Putamen (tissue), 1 donor: ENCODE measurements around the gene MAP4.
A peak's percentile ranks its signal among the peaks of the same experiment; 100 is the strongest.

Experiments used
- DNase-seq: peaks from one replicate; pipeline ENCODE4 v3.0.0-alpha.2; 2016; ENCODE audit warnings: low spot score

The MAP4 gene

GRCh38 chr3:47964740-47965139 is 51.5 kb downstream of the MAP4 start:
- DNase-seq = no peak

DNA sequence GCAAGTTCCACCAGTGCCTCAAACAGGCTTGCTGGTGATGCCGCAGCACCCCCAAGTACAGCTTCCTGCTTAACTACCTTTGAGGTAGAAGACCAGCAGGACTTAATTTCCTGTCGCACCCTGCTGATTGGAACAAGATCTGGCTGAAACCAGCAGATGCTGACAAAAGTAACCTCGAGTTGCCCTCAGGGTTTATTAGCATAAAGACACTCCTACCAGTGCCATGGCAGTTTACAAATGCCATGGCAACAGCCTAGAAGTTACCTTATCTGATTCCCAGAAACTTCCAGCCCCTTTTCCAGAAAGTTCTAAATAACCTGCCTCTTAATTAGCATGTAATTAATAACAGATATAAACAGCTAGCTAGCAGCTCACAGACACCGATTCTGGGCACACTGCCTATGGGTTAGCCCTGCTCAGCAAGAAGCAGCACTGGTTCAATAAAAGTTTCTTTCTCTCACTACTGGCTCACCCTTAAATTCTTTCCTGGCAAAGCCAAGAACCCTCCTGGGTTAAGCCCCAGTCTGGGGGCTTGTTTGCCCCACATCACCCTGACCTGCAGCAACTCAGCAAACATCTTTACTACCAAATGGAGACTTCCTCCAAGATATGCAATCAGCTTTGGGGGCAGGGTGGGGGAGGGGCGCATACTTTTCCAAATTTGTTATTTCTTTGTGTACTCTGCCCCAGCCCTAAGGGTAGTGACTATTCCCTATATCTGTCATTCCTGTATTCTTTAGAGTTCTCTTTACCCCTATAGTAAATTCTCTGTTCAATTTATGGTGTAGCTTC is 54.2 kb downstream of the MAP4 start:
- peak; percentile 13 for DNase-seq

DNA sequence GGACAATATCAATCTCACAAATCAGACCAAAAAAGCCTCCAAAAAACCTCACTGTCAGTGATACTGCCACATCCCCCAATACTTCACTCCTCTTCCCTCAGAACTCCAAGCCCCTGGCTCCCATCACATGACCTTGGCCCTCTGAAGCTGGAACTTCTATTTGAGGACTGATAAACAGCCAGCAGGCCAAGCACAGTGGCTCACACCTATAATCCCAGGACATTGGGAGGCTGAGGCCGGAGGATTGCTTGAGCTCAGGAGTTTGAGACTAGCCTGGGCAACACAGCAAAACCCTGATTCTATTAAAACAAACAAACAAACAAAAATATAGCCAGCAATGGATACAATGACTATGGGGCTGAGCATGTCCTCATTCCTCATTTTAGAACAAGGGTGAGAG is 55.2 kb downstream of the MAP4 start:
- no peak for DNase-seq

DNA sequence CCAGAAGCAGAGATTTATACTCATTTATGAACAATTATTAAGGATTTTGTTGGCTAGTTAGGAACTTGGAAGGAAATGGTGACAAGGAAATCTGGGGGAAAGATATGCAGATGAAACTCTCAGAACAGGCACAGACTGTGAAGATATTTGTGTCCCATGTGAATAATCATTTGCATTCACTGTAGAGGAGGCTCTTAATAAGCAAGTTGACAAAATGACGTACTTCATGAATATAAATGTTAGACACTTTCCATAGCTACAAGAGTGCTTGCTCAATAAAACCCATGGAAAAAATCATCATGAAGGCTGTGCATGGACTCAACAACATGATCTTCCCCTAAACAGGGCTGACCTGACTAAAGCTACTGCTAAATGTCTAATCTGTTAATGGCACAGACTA is 59.7 kb downstream of the MAP4 start:
- DNase-seq = no peak

DNA sequence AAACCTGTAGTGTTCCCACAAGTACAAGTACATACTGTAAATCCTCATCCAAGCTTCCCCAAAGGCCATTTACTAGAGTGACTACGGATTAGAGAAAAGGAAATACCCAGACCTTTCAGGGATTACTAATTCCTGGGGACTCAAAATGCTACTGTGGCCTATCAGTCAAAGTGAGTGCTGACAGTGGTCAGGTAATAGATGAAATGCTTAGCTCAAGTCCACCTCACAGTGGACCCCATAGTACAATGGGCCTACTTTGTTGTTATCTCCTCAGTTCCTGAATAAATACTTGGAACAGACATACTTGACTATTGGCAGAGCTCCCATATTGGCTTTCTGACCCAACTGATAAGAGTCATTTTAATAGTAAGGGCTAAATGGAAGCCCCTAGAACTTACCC is 61.6 kb downstream of the MAP4 start:
- DNase-seq = no peak

- no peak for DNase-seq
Observed at GRCh38 chr3:47950453-47951169, 65.6 kb downstream of the MAP4 start.

DNA sequence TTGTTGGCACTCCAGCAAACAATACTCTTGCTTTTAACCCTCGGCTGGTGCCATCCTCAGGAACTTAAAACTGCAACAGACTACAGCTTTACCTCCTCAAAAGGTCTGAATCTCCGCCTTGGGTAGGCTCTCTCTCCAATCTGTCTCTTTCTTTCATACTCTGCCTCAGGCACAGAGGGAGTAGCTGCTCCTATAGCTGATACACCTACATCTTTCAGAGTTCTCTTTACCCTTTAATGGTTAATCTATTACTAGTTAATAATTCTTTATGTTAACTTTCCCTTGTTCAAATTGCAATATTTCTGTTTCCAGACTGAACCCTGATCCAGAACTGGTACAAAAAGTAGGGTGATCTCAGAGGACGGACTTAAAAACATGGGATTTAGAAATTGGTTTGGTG is 66.2 kb downstream of the MAP4 start:
- DNase-seq = no peak

DNA sequence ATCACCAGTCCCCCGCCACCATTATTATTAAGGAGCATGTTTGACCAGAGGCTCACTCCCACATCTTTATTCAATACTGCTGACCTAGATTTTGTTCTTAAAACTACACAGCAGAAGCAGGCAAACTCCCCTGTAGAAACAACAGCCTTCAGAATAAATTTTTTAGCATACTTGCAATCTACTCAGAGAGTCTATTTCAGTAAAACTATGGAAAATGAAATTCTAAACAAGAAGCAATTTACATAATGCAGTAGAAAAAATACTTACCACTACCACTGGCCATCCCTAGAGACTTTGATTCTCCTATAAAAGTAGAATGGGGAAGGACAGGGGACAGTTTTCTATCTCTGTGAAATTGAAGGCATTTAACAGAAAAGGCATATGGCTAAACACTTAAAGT is 76.0 kb downstream of the MAP4 start:
- DNase-seq = no peak

GRCh38 chr3:47932421-47932820 is 83.8 kb downstream of the MAP4 start:
- DNase-seq = no peak

DNA sequence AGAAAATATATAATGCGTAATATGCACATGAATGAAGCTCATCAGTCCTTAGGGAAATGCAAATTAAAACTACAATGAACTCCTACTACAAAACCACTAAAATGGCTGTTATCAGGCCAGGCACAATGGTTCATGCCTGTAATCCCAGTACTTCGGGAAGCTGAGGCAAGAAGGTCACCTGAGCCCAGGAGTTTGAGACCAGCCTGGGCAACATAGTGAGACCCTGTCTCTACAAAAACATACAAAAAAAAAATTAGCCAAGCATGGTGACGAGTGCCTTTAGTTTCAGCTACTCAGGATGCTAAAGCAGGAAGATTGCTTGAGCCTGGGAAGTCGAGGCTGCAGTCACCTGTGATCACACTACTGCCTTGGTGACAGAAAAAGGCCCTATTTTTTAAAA is 85.2 kb downstream of the MAP4 start:
- DNase-seq = no peak

DNA sequence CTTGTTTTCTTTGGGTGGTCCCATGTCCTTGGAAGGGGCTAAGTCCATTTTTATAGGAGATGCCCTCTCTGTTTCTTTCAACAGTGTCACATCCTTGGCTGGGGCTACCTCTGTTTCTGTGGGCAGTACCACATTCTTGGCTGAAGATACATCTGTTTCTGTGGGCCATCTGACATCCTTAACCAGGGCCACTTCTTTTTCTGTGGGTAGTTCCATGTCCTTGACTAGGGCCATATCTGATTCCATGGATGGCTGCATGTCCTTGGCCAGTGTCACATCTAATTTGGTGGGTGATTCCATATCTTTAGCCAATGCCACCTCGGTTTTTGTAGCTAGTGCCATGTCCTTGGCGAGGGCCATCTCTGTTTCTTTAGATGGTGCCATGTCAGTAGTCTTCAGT is 99.5 kb downstream of the MAP4 start:
- DNase-seq = no peak

GRCh38 chr3:47916201-47916600 is 100.0 kb downstream of the MAP4 start:
- no peak for DNase-seq

DNA sequence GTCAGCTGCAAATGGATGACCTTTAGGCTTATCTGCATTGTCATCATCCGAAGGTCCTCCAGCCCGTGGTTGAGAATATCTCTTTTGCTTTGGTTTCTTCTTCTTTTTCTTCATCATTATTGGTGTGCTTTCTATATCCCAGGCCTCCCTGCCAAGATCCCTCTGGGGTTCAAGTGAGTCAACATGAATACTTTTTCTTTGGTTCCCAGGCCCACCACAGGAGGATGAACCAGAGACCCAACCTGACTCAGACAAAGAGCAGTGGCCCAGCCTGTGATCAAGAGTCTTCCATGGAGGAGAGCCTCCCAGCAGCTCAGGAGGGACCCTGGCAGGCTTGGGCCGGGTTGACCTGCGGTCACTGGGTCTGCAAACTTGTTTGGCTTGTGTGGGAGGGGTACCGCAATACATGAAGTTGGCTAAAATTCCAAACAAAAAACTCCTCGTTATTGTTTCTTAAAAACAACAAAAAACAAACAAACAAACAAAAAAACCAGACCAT is 104.2 kb downstream of the MAP4 start:
- no peak for DNase-seq

- DNase-seq = peak; percentile 61
Observed at GRCh38 chr3:47910777-47911440, 105.3 kb downstream of the MAP4 start.

DNA sequence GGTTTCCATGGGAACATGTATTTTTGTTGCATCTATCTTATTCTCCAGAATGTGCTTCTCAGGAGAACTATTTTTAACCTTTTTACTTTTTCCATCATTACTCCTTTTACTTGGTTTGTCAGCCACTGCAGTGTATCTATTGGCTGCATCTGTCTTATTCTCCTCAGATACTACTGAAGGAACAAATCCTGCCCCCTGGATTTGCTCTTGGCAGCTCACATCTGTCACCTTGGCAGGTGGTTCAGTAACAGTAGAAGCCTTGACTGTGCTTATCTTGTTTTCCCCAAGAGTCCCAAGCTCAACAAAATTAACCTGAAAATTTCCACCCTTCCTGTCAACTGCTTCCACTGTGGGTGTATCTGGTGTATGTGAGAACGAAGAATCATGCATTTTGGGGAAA is 106.0 kb downstream of the MAP4 start:
- DNase-seq = peak; percentile 27

GRCh38 chr3:47909607-47910006 is 106.6 kb downstream of the MAP4 start:
- no peak for DNase-seq

GRCh38 chr3:47908744-47909143 is 107.5 kb downstream of the MAP4 start:
- DNase-seq = no peak

DNA sequence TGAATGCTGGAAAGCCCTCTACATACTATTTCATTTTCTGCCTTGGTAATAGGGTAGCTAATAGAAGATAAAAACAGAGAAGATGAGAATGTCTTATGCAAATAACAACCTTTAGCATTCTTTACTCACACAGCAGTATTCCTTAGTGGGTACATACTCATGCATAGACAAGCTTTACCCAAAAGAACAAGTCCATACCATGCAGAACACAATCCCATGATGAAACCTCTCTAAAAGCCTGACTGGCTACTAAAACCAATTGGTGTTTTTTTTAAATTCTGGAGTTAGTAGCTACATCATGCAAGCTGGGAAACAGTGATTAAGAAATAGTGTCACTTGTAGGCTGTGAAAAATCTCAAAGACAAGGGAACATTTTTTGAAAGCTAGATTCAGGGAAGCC is 108.4 kb downstream of the MAP4 start:
- no peak for DNase-seq

- DNase-seq = no peak
Observed at GRCh38 chr3:47902746-47903145, 113.5 kb downstream of the MAP4 start.

DNA sequence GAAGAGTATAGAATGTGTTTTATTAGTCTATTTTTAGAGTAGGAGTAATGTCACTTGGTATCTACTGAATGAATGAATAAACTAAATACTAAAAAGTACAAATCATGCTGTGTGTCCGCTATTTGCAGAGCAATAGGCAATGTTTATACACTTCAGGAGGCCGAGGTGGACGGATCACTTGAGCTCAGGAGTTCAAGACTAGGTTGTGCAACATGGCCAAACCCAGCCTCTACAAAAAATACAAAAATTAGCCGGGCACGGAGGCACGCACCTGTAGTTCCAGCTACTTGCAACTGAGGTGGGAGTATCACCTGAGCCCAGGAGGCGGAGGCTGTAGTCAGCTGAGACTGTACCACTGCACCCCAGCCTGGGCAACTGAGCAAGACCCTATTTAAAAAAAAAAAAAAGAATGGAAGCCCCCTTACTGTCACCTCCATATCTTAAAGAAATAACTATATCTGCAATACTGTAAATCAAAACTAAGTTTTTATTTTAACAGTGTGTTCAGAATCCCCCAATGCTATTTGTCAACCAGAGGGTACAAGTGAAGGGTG is 114.9 kb downstream of the MAP4 start:
- DNase-seq = no peak

DNA sequence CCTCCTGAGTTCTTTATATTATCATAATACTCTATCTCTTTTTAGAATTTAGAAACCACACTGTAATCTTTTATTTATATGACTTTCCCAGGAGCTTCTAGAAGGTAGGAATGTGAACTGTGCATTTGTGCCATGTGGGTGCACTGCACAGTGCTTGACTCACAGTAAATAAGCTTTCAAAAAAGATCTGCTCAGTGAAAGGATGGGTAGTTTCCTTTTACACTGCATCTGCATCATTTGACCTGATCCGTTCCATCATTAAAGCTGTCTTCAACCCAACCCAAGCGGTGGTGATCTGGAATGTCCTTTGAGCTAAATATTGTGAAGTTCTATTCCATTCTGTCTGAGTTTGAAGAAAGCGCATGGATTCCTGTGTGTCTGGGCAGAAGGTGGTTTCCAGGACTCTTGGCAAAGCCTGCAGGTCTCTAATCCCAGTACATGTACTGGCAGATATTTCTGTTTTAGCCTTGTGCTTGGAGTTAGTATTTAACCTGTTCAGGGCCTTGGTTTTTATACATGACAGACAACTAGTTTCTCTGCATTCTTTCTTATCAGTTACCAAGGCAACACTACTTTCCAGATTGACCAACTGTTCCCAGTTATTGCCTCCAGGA is 116.6 kb downstream of the MAP4 start:
- DNase-seq = no peak

DNA sequence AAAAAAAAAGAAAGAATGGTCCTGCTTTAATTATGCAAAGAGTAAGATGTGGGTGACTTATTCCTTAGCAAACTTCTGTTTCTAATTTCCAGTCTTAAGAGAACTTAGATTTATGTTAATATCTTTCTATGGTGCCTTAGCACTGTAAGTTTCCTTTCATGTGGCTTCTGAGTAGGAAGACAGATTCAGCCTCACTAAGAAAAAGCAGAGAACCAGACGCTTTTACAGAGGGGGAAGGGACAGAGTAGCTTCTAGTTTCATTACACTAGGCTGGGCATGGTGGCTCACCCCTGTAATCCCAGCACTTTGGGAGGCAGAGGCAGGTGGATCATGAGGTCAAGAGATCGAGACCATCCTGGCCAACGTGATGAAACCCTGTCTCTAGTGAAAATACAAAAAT is 118.3 kb downstream of the MAP4 start:
- DNase-seq = no peak
